ENCODE results near the gene CYB5RL.

GRCh38 chr1:54223441-54224202 is 23.8 kb upstream of the CYB5RL start:
- TF ChIP-seq, protein P1, sequence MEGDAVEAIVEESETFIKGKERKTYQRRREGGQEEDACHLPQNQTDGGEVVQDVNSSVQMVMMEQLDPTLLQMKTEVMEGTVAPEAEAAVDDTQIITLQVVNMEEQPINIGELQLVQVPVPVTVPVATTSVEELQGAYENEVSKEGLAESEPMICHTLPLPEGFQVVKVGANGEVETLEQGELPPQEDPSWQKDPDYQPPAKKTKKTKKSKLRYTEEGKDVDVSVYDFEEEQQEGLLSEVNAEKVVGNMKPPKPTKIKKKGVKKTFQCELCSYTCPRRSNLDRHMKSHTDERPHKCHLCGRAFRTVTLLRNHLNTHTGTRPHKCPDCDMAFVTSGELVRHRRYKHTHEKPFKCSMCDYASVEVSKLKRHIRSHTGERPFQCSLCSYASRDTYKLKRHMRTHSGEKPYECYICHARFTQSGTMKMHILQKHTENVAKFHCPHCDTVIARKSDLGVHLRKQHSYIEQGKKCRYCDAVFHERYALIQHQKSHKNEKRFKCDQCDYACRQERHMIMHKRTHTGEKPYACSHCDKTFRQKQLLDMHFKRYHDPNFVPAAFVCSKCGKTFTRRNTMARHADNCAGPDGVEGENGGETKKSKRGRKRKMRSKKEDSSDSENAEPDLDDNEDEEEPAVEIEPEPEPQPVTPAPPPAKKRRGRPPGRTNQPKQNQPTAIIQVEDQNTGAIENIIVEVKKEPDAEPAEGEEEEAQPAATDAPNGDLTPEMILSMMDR (IDR thresholded peaks at IDR 0.05; ENCODE audit: low read depth, low read length): no peak
- no peak for TF ChIP-seq EZH2phosphoT487 (IDR thresholded peaks at IDR 0.05; ENCODE audit: low read depth)

Measured in OCI-LY3 (cell line).